ENCODE results near the gene NAP1L4.

- TF ChIP-seq NR3C1 (CRISPR knock-in tag; conservative IDR thresholded peaks at IDR 0.05; ENCODE audit: low read depth) = no peak
- TF ChIP-seq CTCF (IDR thresholded peaks at IDR 0.05) = no peak
- no peak for TF ChIP-seq TEAD1 (CRISPR knock-in tag; IDR thresholded peaks at IDR 0.05)
These were observed 2.6 kb downstream of the NAP1L4 start for GRCh38 chr11:2989551-2989950.

Measured in WTC11 (cell line).